Endothelial cell (in vitro differentiated cells): ENCODE measurements around the gene PCLO. TPM values are rescaled to one million over a fixed set of nuclear protein-coding genes. Genes with fewer than 3 reads are reported as not detected.

Experiments used
- DNase-seq: peaks from one replicate; pipeline ENCODE4 v3.0.0; 2021; ENCODE audit warnings: low spot score
- H3K27ac Mint-ChIP-seq: one replicate; pipeline ENCODE4 v1.8.0; 2021; ENCODE audit warnings: mixed read lengths, inconsistent platforms; ENCODE audit not compliant: unreplicated experiment
- H3K27me3 Mint-ChIP-seq: one replicate; pipeline ENCODE4 v1.8.0; 2021; ENCODE audit warnings: mild to moderate bottlenecking, moderate library complexity, mixed read lengths, inconsistent platforms; ENCODE audit not compliant: unreplicated experiment
- H3K36me3 Mint-ChIP-seq: one replicate; pipeline ENCODE4 v1.8.0; 2021; ENCODE audit warnings: mild to moderate bottlenecking, low read depth, mixed read lengths, inconsistent platforms; ENCODE audit not compliant: unreplicated experiment
- H3K4me1 Mint-ChIP-seq: one replicate; pipeline ENCODE4 v1.8.0; 2021; ENCODE audit warnings: mild to moderate bottlenecking, mixed read lengths, inconsistent platforms; ENCODE audit not compliant: unreplicated experiment
- H3K4me3 Mint-ChIP-seq: one replicate; pipeline ENCODE4 v1.8.0; 2021; ENCODE audit warnings: mild to moderate bottlenecking, mixed read lengths, inconsistent platforms; ENCODE audit not compliant: unreplicated experiment
- H3K9me3 Mint-ChIP-seq: one replicate; pipeline ENCODE4 v1.8.0; 2021; ENCODE audit warnings: mixed read lengths, inconsistent platforms; ENCODE audit not compliant: unreplicated experiment
- CTCF ChIP-seq: fragments of 200-600 bp; sonication (generic); IDR thresholded peaks from one replicate; pipeline ENCODE4 v1.5.0; 2021; ENCODE audit warnings: antibody characterized with exemption; ENCODE audit not compliant: unreplicated experiment
- total RNA-seq: library from RNA; stranded (reverse); fragmentation: NEBNext Ultra II Directional; extraction: Animal tissue kit (Norgen Biotek cat#: 25700); gene quantifications from one replicate; pipeline ENCODE4 v1.2.1, GENCODE V29; 2021; ENCODE audit not compliant: unreplicated experiment

The PCLO gene
- total RNA-seq, 1 donor from 2014 or later: 5.1 TPM

GRCh38 chr7:82975811-82976468 is 186.7 kb downstream of the PCLO start:
- DNase-seq: no peak
- Mint-ChIP-seq H3K27me3 (no peaks in the 10 kb centered on the region), H3K36me3 (no peaks in the 10 kb centered on the region), H3K27ac (no peak overlapping the region), H3K4me3 (no peak overlapping the region), H3K4me1 (peaks cover 5% of the 10 kb centered on the region), H3K9me3 (no peaks in the 10 kb centered on the region)
- no peak for TF ChIP-seq CTCF

DNA sequence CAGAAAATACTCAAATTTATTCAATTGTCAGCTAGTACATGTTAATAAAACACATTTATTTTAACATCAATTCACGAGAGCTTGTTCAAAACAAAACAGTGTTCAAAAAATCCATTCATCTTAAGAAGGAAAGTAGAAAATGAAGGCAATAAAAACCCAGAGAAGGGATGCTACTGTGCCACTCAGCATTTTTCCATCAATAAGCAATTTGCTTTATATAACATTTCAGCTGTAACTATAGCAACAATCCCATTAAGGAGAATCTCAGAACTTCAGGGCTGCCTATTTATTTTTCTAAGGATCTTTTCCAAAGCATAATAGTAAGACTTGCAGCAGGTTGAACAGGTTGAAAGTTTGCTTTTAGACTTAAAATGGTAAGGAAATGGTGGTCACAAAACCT is 190.5 kb downstream of the PCLO start:
- Mint-ChIP-seq H3K4me1 (no peaks in the 10 kb centered on the region), H3K27me3 (no peaks in the 10 kb centered on the region), H3K4me3 (no peak overlapping the region), H3K27ac (no peak overlapping the region), H3K36me3 (no peaks in the 10 kb centered on the region), H3K9me3 (no peaks in the 10 kb centered on the region)
- DNase-seq: no peak
- no peak for TF ChIP-seq CTCF

- no peaks in the 10 kb centered on the region for H3K4me1 Mint-ChIP-seq
- no peak overlapping the region for H3K4me3 Mint-ChIP-seq
- no peak for DNase-seq
- H3K9me3 Mint-ChIP-seq: no peaks in the 10 kb centered on the region
- TF ChIP-seq CTCF: no peak
- no peak overlapping the region for H3K27ac Mint-ChIP-seq
- no peaks in the 10 kb centered on the region for H3K27me3 Mint-ChIP-seq
- H3K36me3 Mint-ChIP-seq: no peaks in the 10 kb centered on the region
Observed at GRCh38 chr7:82965088-82966036, 197.3 kb downstream of the PCLO start.

- Mint-ChIP-seq H3K36me3 (no peaks in the 10 kb centered on the region), H3K9me3 (no peaks in the 10 kb centered on the region), H3K4me3 (no peak overlapping the region), H3K27me3 (no peaks in the 10 kb centered on the region), H3K27ac (no peak overlapping the region), H3K4me1 (no peaks in the 10 kb centered on the region)
- TF ChIP-seq CTCF: no peak
- no peak for DNase-seq
Observed at GRCh38 chr7:82964150-82964882, 198.4 kb downstream of the PCLO start.
